GM12878 (cell line): ENCODE measurements around the gene POMZP3.
"Not testable (repeated sequence)": the region's sequence is repeated elsewhere in the genome, so short reads cannot be mapped to it uniquely, and the experiment has no call there.

Source experiments
- ATF3 ChIP-seq: IDR thresholded peaks from 2 replicates; pipeline ENCODE4 v1.6.1; 2011; ENCODE audit warnings: low read depth, mild to moderate bottlenecking, low read length, moderate library complexity, borderline replicate concordance; ENCODE audit errors: extremely low read depth
- ATF7 ChIP-seq: fragments of 450-650 bp; IDR thresholded peaks from 2 replicates; pipeline ENCODE4 v1.6.1; 2016; ENCODE audit warnings: low read depth, mild to moderate bottlenecking
- CHD2 ChIP-seq: IDR thresholded peaks from 2 replicates; pipeline ENCODE4 v1.6.1; 2011; ENCODE audit warnings: low read depth, low read length, improper control_type of control experiment, borderline replicate concordance
- CTCF ChIP-seq, 3 experiments: IDR thresholded peaks in 2 of 3; conservative IDR thresholded peaks in 1 of 3; 2 replicates each; pipeline ENCODE4 v1.5.1; 2011; ENCODE audit warnings: low read depth in 3 of 3, low read length in 3 of 3, mild to moderate bottlenecking in 3 of 3, control low read depth in 2 of 3, moderate library complexity in 2 of 3, inconsistent platforms in 1 of 3, mixed read lengths in 1 of 3; ENCODE audit not compliant: control insufficient read depth in 2 of 3, insufficient read depth in 1 of 3; ENCODE audit errors: extremely low read depth in 1 of 3
- EZH2 ChIP-seq: IDR thresholded peaks from 2 replicates; pipeline ENCODE4 v1.6.1; 2012; ENCODE audit warnings: low read depth, mild to moderate bottlenecking, control low read depth, inconsistent platforms, low read length, borderline replicate concordance; ENCODE audit not compliant: control insufficient read depth
- JUNB ChIP-seq: IDR thresholded peaks from 2 replicates; pipeline ENCODE4 v1.6.1; 2016; ENCODE audit warnings: antibody characterized with exemption, mild to moderate bottlenecking
- MEF2A ChIP-seq: IDR thresholded peaks from 2 replicates; pipeline ENCODE4 v1.6.1; 2011; ENCODE audit warnings: low read depth, mild to moderate bottlenecking, low read length, moderate library complexity; ENCODE audit not compliant: insufficient read depth
- MYC ChIP-seq: IDR thresholded peaks from 2 replicates; pipeline ENCODE4 v1.6.1; 2011; ENCODE audit warnings: mild to moderate bottlenecking, low read length, moderate library complexity, inconsistent platforms; ENCODE audit not compliant: insufficient read depth, insufficient replicate concordance, insufficient read length, severe bottlenecking
- POLR2A ChIP-seq: IDR thresholded peaks from 2 replicates; pipeline ENCODE4 v1.6.1; 2011; ENCODE audit warnings: low read depth, mild to moderate bottlenecking, low read length
- POLR2AphosphoS5 ChIP-seq: IDR thresholded peaks from 2 replicates; pipeline ENCODE4 v1.6.1; 2011; ENCODE audit warnings: mild to moderate bottlenecking, low read length, inconsistent platforms
- RBBP5 ChIP-seq: fragments of 200-600 bp; sonication (generic); conservative IDR thresholded peaks from 2 replicates; pipeline ENCODE4 v1.6.1; 2016
- TBL1XR1 ChIP-seq: IDR thresholded peaks from 2 replicates; pipeline ENCODE4 v1.6.1; 2012; ENCODE audit warnings: low read depth, low read length, improper control_type of control experiment
- ZNF384 ChIP-seq: IDR thresholded peaks from 2 replicates; pipeline ENCODE4 v1.6.1; 2012; ENCODE audit warnings: low read depth, mild to moderate bottlenecking, low read length, improper control_type of control experiment, borderline replicate concordance
- TF ChIP-seq, protein P1 (sequence below): IDR thresholded peaks from 2 replicates; pipeline ENCODE4 v1.6.1; 2011; ENCODE audit warnings: borderline replicate concordance, low read depth, mild to moderate bottlenecking, moderate library complexity, low read length; ENCODE audit not compliant: insufficient read depth, poor library complexity, severe bottlenecking

DNA sequence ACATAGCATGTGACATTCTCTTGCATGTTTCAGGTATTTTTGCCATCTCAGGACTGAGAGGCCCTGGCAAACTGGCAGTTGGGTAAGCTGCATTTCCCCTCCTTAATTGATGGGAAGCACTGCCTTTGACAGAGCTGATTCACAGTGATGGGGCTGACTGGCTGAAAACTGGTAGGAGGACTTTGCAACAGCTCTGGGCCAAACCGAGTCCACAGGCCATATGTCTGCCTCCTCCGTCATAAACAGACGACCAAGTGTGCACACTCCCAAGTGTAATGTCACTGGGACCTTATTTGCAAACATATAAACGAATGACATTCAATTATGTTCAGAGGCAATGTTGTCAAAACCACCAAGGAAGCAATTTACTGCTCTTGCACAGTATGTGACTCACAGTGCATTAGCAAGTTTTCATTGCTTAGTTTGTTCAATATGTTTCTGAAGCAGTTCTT, 56.7 kb downstream of the POMZP3 start:
- not testable (repeated sequence) for TF ChIP-seq MYC; CHD2; MEF2A; RBBP5; ATF7; EZH2; ZNF384; JUNB; CTCF (IDR thresholded peaks at IDR 0.05 in 2 of 3, conservative IDR thresholded peaks at IDR 0.05 in 1 of 3; ENCODE audit: control insufficient read depth in 2 of 3, extremely low read depth in 1 of 3, insufficient read depth in 1 of 3, low read depth in 3 of 3, low read length in 3 of 3); POLR2AphosphoS5; POLR2A; ATF3; TBL1XR1
- TF ChIP-seq, protein P1, sequence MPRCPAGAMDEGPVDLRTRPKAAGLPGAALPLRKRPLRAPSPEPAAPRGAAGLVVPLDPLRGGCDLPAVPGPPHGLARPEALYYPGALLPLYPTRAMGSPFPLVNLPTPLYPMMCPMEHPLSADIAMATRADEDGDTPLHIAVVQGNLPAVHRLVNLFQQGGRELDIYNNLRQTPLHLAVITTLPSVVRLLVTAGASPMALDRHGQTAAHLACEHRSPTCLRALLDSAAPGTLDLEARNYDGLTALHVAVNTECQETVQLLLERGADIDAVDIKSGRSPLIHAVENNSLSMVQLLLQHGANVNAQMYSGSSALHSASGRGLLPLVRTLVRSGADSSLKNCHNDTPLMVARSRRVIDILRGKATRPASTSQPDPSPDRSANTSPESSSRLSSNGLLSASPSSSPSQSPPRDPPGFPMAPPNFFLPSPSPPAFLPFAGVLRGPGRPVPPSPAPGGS = not testable (repeated sequence)
